ENCODE data around the gene DMGDH.

The DMGDH gene

DNA sequence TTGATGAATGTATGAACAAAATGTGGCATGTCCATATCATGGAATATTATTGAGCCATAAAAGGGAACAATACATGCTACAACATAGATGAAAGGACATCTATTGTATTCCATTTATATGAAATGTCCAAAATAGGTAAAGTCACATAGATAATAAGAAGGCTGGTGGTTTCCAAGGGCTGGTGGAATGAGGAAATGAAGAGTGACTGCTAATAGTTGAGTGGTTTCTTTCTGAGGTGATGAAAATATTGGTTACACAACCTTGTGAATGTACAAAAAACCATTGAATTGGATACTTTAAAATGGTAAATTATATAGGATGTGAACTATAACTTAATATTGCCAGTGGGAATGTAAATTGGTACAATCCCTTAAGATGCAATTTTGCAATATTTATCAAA is 89.6 kb downstream of the DMGDH start:
- in situ Hi-C loops (cut with HindIII; ENCODE audit: low sequenced_read_pairs) = no loop called here

GRCh38 chr5:78979117-78979742 is 90.2 kb downstream of the DMGDH start:
- in situ Hi-C loops (cut with HindIII; ENCODE audit: low sequenced_read_pairs) = no loop called here

DNA sequence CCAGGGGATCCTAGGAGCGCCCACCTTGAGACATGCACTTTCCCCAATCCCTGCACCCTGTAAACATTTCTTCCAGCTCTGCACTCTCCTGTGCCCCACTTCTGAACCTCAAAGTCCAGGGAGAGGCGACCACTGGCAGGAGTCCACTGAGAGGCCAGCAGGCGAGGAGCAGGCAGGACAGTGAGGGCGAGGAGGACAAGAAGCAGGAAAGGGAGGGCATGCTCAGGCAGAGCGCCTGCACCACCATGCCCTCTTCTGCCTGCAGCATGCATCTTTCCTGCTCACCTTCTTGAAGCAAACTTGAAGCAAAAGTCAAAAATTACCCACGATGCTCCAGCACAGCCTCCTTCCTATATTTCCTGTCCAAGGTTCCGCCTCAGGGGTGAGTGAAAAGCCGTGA is 94.4 kb downstream of the DMGDH start:
- in situ Hi-C loops (cut with HindIII; ENCODE audit: low sequenced_read_pairs) = no loop called here

GRCh38 chr5:78974601-78975000 is 94.9 kb downstream of the DMGDH start:
- in situ Hi-C loops (cut with HindIII; ENCODE audit: low sequenced_read_pairs) = loop anchor here (5.0 kb wide), 1 partner anchor 57 kb away; no protein-coding TSS in a partner anchor

DNA sequence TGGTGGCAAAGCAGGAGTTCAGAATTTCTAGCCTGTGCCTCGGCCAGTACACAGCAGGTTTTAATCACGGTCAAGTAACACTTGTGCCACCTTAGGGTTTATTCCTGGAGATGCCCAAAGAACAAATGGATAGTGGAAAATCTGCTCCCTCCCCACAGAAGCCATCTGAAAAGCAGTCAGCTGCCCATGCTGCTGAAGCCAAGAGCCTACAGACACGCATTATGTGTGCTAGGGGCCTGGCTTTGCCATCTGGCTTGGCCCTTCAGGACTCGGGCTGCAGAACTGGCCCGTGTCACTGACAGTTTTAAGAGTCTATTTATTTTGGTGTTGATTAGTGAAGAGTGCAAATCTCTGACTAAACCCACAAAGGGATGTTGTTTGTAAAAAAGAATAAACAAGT is 95.5 kb downstream of the DMGDH start:
- in situ Hi-C loops (cut with HindIII; ENCODE audit: low sequenced_read_pairs) = loop anchor here (5.0 kb wide), 1 partner anchor 57 kb away; no protein-coding TSS in a partner anchor

- in situ Hi-C loops (cut with HindIII; ENCODE audit: low sequenced_read_pairs) = loop anchor here (5.0 kb wide), 1 partner anchor 56 kb away; no protein-coding TSS in a partner anchor
These were observed 96.6 kb downstream of the DMGDH start for GRCh38 chr5:78972654-78973428.

DNA sequence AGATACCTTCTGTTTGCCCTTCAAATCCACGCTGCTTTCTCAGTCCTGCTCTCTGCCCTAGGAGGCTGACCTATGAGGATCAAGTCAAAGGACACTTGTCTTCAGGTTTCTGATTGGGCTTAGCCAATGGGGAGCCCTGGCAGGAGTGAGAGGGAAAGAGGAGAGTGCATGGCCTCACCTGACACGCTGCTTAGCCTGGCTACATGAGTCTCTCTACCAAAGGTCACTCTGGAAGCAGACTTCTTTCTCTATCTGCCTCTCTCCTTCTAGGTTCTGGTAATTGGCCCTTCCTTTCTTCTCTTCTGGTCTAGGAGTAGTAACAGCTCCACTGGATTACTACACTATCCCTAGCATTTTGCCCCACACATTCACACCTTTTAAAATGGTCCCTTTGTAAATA is 97.5 kb downstream of the DMGDH start:
- in situ Hi-C loops (cut with HindIII; ENCODE audit: low sequenced_read_pairs) = loop anchor here (5.0 kb wide), 1 partner anchor 55 kb away; no protein-coding TSS in a partner anchor

GRCh38 chr5:78968781-78969180 is 100.7 kb downstream of the DMGDH start:
- in situ Hi-C loops (cut with HindIII; ENCODE audit: low sequenced_read_pairs) = no loop called here

DNA sequence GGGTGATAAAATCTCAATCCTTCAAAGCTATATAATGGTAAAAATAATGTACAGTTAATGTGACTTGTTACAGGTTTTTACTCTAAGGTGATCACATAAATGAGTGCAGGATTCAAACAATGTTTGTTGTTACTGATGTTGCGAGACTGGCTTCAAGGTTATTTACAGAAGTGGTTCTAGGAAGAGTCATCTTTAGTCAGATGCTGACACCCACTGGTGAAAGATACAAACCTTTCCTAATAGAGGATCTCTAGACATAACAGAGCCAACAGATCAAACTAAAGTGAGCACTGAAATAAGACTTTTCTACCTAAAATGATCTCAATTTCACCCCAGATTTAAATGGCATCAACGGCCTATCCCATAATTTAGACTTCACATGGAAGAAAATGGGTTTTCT is 104.6 kb downstream of the DMGDH start:
- in situ Hi-C loops (cut with HindIII; ENCODE audit: low sequenced_read_pairs) = loop anchor here (5.0 kb wide), 1 partner anchor 88 kb away; no protein-coding TSS in a partner anchor

DNA sequence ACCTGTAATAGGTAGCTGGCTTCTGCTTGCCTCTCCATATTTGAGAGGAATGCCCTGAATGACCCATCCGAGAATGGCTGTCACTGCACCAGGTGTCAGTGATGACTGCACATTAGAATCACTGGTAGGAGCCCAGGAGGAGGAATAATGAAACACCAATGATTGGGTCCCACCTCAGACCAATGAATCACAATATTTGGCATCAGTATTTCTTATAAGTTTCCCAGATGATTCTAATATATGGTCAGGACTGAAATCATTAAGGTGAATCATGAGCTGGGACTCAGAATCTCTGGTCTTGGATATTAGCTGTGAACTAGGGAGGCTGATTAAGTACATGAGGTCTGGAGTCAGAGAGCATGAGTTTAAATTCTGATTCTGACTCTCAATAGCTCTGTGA is 107.7 kb downstream of the DMGDH start:
- in situ Hi-C loops (cut with HindIII; ENCODE audit: low sequenced_read_pairs) = loop anchor here (5.0 kb wide), 1 partner anchor 84 kb away; no protein-coding TSS in a partner anchor

GRCh38 chr5:78959767-78960166 is 109.7 kb downstream of the DMGDH start:
- in situ Hi-C loops (cut with HindIII; ENCODE audit: low sequenced_read_pairs) = loop anchor here (5.0 kb wide), 1 partner anchor 82 kb away; no protein-coding TSS in a partner anchor

DNA sequence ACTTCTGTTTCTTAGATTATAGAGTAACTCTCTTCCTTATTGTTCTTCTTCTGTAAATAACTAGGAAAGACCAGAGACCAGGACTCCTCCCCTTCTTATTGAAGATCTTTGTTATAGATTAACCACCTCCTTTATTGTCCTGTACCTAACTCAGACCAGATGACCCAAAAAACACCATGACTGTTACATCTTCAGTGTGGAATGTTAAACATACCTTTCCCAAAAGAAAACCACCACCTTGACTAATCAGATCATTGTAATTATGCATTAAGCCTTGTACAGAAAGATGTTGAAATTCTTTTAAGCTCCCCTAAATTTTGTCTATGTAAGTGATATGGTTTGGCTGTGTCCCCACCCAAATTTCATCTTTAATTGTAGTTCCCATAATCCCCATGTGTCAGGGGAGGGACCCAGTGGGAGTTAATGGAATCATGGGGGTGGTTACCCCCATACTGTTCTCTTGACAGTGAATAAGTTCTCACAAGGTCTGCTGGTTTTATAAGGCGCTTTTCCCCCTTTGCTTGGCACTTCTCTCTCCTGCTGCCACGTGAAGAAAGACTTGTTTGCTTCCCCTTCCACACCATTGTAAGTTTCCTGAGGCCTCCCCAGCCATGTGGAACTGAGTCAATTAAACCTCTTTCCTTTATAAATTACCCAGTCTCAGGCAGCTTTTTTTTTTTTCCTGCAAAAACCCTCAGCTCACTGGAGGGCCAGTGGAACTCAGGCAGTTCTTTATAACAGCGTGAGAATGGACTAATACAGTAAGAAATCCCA is 110.6 kb downstream of the DMGDH start:
- in situ Hi-C loops (cut with HindIII; ENCODE audit: low sequenced_read_pairs) = no loop called here

DNA sequence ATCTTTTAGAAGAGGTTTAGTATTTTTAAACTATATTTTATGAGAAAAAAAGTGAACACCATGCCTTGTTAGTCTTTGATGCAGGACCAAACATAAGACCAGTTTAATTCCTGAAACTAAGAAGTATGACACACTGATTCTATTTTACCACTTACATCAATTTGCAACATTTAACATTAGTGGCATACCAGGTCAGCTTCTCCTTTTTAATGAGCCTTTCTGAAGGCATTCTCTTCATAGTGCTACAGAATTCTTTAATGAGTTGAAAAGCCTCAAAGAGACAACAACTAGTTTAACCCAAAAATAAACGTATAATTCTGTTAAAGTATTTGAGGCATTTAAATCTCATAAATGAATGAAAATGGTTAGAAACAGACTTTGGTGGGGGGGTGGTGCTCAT is 112.6 kb downstream of the DMGDH start:
- in situ Hi-C loops (cut with HindIII; ENCODE audit: low sequenced_read_pairs) = no loop called here

DNA sequence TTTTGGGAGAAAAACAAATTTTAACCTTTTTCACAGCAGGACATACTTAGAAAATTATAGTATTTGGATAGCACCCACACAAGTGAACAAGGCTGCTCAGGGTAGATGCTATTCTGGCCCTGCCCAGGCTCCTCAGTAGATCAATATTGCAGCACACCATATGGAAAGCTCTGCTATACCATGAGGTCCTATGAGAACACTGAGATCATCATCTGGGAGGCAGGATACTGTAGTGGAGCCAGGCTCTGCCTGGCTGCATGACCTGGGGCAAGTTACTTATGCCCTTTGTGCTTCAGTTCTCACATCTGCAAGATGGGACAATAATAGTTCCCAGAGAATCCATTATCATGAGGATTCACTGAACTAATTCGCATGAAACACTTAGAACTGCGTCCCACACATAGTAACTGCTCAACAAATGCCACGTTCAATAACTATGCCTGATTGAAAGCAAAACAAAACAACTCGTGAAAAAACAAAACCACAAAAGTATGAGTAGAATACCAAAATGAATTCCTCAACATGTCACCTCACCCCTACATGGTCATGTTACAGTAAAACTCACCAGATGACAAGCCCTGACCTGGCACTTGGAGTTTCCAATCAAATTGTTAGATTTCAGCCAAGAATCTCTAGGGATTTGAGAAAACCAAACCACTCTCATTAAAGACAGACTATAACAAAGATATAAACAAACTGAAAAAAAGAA is 116.2 kb downstream of the DMGDH start:
- in situ Hi-C loops (cut with HindIII; ENCODE audit: low sequenced_read_pairs) = loop anchor here (5.0 kb wide), 1 partner anchor 44 kb away; no protein-coding TSS in a partner anchor

All from endothelial cell of hepatic sinusoid (primary cell).